ENCODE measurements around the gene SNRNP27.
A peak's percentile ranks its signal among the peaks of the same experiment; 100 is the strongest.

Gene SNRNP27

GRCh38 chr2:69916106-69916505 lies 22.4 kb downstream of the SNRNP27 start:
- H3K4me3 ChIP-seq (ENCODE audit: insufficient read depth, low read depth, low read length) = peak overlapping the region; percentile 92
- H3K27me3 ChIP-seq (ENCODE audit: control insufficient read depth, insufficient read depth, low read length, poor library complexity, severe bottlenecking) = peaks cover 13% of the 10 kb centered on the region
- H3K36me3 ChIP-seq (ENCODE audit: control insufficient read depth, insufficient read depth, low read length) = no peaks in the 10 kb centered on the region
- no peaks in the 10 kb centered on the region for H3K9me3 ChIP-seq (ENCODE audit: control insufficient read depth, low read length)
- H3K4me1 ChIP-seq (ENCODE audit: control insufficient read depth, insufficient read depth, low read length) = peaks cover 6% of the 10 kb centered on the region
- H3K27ac ChIP-seq (ENCODE audit: insufficient read depth, low read depth, low read length, poor library complexity, severe bottlenecking) = no peak overlapping the region
- WGBS, 2 experiments = 81 to 94% methylated on average over 2 of the region's 2 CpGs

GRCh38 chr2:69917852-69918251 lies 24.1 kb downstream of the SNRNP27 start:
- H3K27ac ChIP-seq (ENCODE audit: insufficient read depth, low read depth, low read length, poor library complexity, severe bottlenecking) = no peak overlapping the region
- no peaks in the 10 kb centered on the region for H3K36me3 ChIP-seq (ENCODE audit: control insufficient read depth, insufficient read depth, low read length)
- H3K27me3 ChIP-seq (ENCODE audit: control insufficient read depth, insufficient read depth, low read length, poor library complexity, severe bottlenecking) = peaks cover 13% of the 10 kb centered on the region
- H3K9me3 ChIP-seq (ENCODE audit: control insufficient read depth, low read length) = no peaks in the 10 kb centered on the region
- H3K4me1 ChIP-seq (ENCODE audit: control insufficient read depth, insufficient read depth, low read length) = peaks cover 6% of the 10 kb centered on the region
- 77 to 81% methylated on average over 3 of the region's 3 CpGs for WGBS, 2 experiments
- no peak overlapping the region for H3K4me3 ChIP-seq (ENCODE audit: insufficient read depth, low read depth, low read length)

GRCh38 chr2:69918401-69918800 lies 24.6 kb downstream of the SNRNP27 start:
- no peaks in the 10 kb centered on the region for H3K9me3 ChIP-seq (ENCODE audit: control insufficient read depth, low read length)
- H3K4me1 ChIP-seq (ENCODE audit: control insufficient read depth, insufficient read depth, low read length) = peaks cover 6% of the 10 kb centered on the region
- WGBS, 2 experiments = 31 to 33% methylated on average over 3 of the region's 3 CpGs
- H3K27me3 ChIP-seq (ENCODE audit: control insufficient read depth, insufficient read depth, low read length, poor library complexity, severe bottlenecking) = peaks cover 13% of the 10 kb centered on the region
- H3K36me3 ChIP-seq (ENCODE audit: control insufficient read depth, insufficient read depth, low read length) = no peaks in the 10 kb centered on the region
- no peak overlapping the region for H3K27ac ChIP-seq (ENCODE audit: insufficient read depth, low read depth, low read length, poor library complexity, severe bottlenecking)
- no peak overlapping the region for H3K4me3 ChIP-seq (ENCODE audit: insufficient read depth, low read depth, low read length)

GRCh38 chr2:69923116-69923515 lies 29.4 kb downstream of the SNRNP27 start:
- 93% methylated on average over 3 of the region's 3 CpGs for WGBS, 2 experiments
- H3K4me3 ChIP-seq (ENCODE audit: insufficient read depth, low read depth, low read length) = no peak overlapping the region
- no peaks in the 10 kb centered on the region for H3K9me3 ChIP-seq (ENCODE audit: control insufficient read depth, low read length)
- no peaks in the 10 kb centered on the region for H3K4me1 ChIP-seq (ENCODE audit: control insufficient read depth, insufficient read depth, low read length)
- no peak overlapping the region for H3K27ac ChIP-seq (ENCODE audit: insufficient read depth, low read depth, low read length, poor library complexity, severe bottlenecking)
- no peaks in the 10 kb centered on the region for H3K36me3 ChIP-seq (ENCODE audit: control insufficient read depth, insufficient read depth, low read length)
- no peaks in the 10 kb centered on the region for H3K27me3 ChIP-seq (ENCODE audit: control insufficient read depth, insufficient read depth, low read length, poor library complexity, severe bottlenecking)

- Histone ChIP-seq H3K9me3 (ENCODE audit: control insufficient read depth, low read length) (no peaks in the 10 kb centered on the region), H3K27ac (ENCODE audit: insufficient read depth, low read depth, low read length, poor library complexity, severe bottlenecking) (no peak overlapping the region), H3K27me3 (ENCODE audit: control insufficient read depth, insufficient read depth, low read length, poor library complexity, severe bottlenecking) (no peaks in the 10 kb centered on the region), H3K36me3 (ENCODE audit: control insufficient read depth, insufficient read depth, low read length) (no peaks in the 10 kb centered on the region), H3K4me1 (ENCODE audit: control insufficient read depth, insufficient read depth, low read length) (no peaks in the 10 kb centered on the region), H3K4me3 (ENCODE audit: insufficient read depth, low read depth, low read length) (no peak overlapping the region)
- WGBS, 2 experiments = 63 to 65% methylated on average over 3 of the region's 3 CpGs
Measured at GRCh38 chr2:69926849-69927515, 33.2 kb downstream of the SNRNP27 start.

- no peaks in the 10 kb centered on the region for H3K4me1 ChIP-seq (ENCODE audit: control insufficient read depth, insufficient read depth, low read length)
- 88 to 91% methylated on average over 7 of the region's 7 CpGs for WGBS, 2 experiments
- H3K27ac ChIP-seq (ENCODE audit: insufficient read depth, low read depth, low read length, poor library complexity, severe bottlenecking) = no peak overlapping the region
- H3K4me3 ChIP-seq (ENCODE audit: insufficient read depth, low read depth, low read length) = no peak overlapping the region
- H3K36me3 ChIP-seq (ENCODE audit: control insufficient read depth, insufficient read depth, low read length) = peaks cover 8% of the 10 kb centered on the region
- H3K9me3 ChIP-seq (ENCODE audit: control insufficient read depth, low read length) = no peaks in the 10 kb centered on the region
- no peaks in the 10 kb centered on the region for H3K27me3 ChIP-seq (ENCODE audit: control insufficient read depth, insufficient read depth, low read length, poor library complexity, severe bottlenecking)
Measured at GRCh38 chr2:69931832-69932595, 38.3 kb downstream of the SNRNP27 start.

- Histone ChIP-seq H3K9me3 (ENCODE audit: control insufficient read depth, low read length) (no peaks in the 10 kb centered on the region), H3K36me3 (ENCODE audit: control insufficient read depth, insufficient read depth, low read length) (peaks cover 8% of the 10 kb centered on the region), H3K4me3 (ENCODE audit: insufficient read depth, low read depth, low read length) (no peak overlapping the region), H3K27ac (ENCODE audit: insufficient read depth, low read depth, low read length, poor library complexity, severe bottlenecking) (no peak overlapping the region), H3K27me3 (ENCODE audit: control insufficient read depth, insufficient read depth, low read length, poor library complexity, severe bottlenecking) (no peaks in the 10 kb centered on the region), H3K4me1 (ENCODE audit: control insufficient read depth, insufficient read depth, low read length) (no peaks in the 10 kb centered on the region)
- WGBS, 2 experiments = 86 to 96% methylated on average over 1 of the region's 1 CpG
Measured at GRCh38 chr2:69932596-69932922, 38.8 kb downstream of the SNRNP27 start.

GRCh38 chr2:69933254-69933828 lies 39.6 kb downstream of the SNRNP27 start:
- no peak overlapping the region for H3K27ac ChIP-seq (ENCODE audit: insufficient read depth, low read depth, low read length, poor library complexity, severe bottlenecking)
- no peaks in the 10 kb centered on the region for H3K9me3 ChIP-seq (ENCODE audit: control insufficient read depth, low read length)

GRCh38 chr2:69933839-69934613 lies 40.3 kb downstream of the SNRNP27 start:
- no peaks in the 10 kb centered on the region for H3K4me1 ChIP-seq (ENCODE audit: control insufficient read depth, insufficient read depth, low read length)
- no peaks in the 10 kb centered on the region for H3K27me3 ChIP-seq (ENCODE audit: control insufficient read depth, insufficient read depth, low read length, poor library complexity, severe bottlenecking)
- no peaks in the 10 kb centered on the region for H3K9me3 ChIP-seq (ENCODE audit: control insufficient read depth, low read length)
- WGBS, 2 experiments = 84% methylated on average over 4 of the region's 4 CpGs
- no peak overlapping the region for H3K27ac ChIP-seq (ENCODE audit: insufficient read depth, low read depth, low read length, poor library complexity, severe bottlenecking)
- H3K36me3 ChIP-seq (ENCODE audit: control insufficient read depth, insufficient read depth, low read length) = peaks cover 8% of the 10 kb centered on the region
- no peak overlapping the region for H3K4me3 ChIP-seq (ENCODE audit: insufficient read depth, low read depth, low read length)

More at GRCh38 chr2:69933254-69933828, 39.6 kb downstream of the SNRNP27 start:
- Histone ChIP-seq H3K4me3 (ENCODE audit: insufficient read depth, low read depth, low read length) (no peak overlapping the region), H3K4me1 (ENCODE audit: control insufficient read depth, insufficient read depth, low read length) (no peaks in the 10 kb centered on the region), H3K27me3 (ENCODE audit: control insufficient read depth, insufficient read depth, low read length, poor library complexity, severe bottlenecking) (no peaks in the 10 kb centered on the region), H3K36me3 (ENCODE audit: control insufficient read depth, insufficient read depth, low read length) (peaks cover 8% of the 10 kb centered on the region)

GRCh38 chr2:69934614-69934908 lies 40.8 kb downstream of the SNRNP27 start:
- H3K4me3 ChIP-seq (ENCODE audit: insufficient read depth, low read depth, low read length) = no peak overlapping the region
- H3K27me3 ChIP-seq (ENCODE audit: control insufficient read depth, insufficient read depth, low read length, poor library complexity, severe bottlenecking) = no peaks in the 10 kb centered on the region
- no peak overlapping the region for H3K27ac ChIP-seq (ENCODE audit: insufficient read depth, low read depth, low read length, poor library complexity, severe bottlenecking)
- H3K36me3 ChIP-seq (ENCODE audit: control insufficient read depth, insufficient read depth, low read length) = peaks cover 8% of the 10 kb centered on the region
- peaks cover 2% of the 10 kb centered on the region for H3K4me1 ChIP-seq (ENCODE audit: control insufficient read depth, insufficient read depth, low read length)
- 94 to 100% methylated on average over 1 of the region's 1 CpG for WGBS, 2 experiments
- H3K9me3 ChIP-seq (ENCODE audit: control insufficient read depth, low read length) = no peaks in the 10 kb centered on the region

Measured in ectodermal cell (in vitro differentiated cells).